Activated T-cell treated with anti-CD3 and anti-CD28 coated beads, Interleukin-2, amount 50 U/mL, for 1 hour (primary cell): ENCODE results near the gene ARHGAP22.

Experiments
- DNase-seq: peaks from one replicate; pipeline ENCODE4 v3.0.0-alpha.2; 2020

ARHGAP22 gene

GRCh38 chr10:48633381-48634197 is 28.7 kb upstream of the ARHGAP22 start:
- DNase-seq, result no peak

- no peak for DNase-seq
Measured at GRCh38 chr10:48632166-48632565, 27.3 kb upstream of the ARHGAP22 start.

- no peak for DNase-seq
Measured at GRCh38 chr10:48627984-48628609, 23.2 kb upstream of the ARHGAP22 start.

- no peak for DNase-seq
Measured at GRCh38 chr10:48626986-48627731, 22.3 kb upstream of the ARHGAP22 start.

GRCh38 chr10:48626447-48626846 is 21.6 kb upstream of the ARHGAP22 start:
- no peak for DNase-seq

GRCh38 chr10:48625826-48626134 is 20.9 kb upstream of the ARHGAP22 start:
- no peak for DNase-seq

- DNase-seq, result no peak
Measured at GRCh38 chr10:48623607-48624132, 18.8 kb upstream of the ARHGAP22 start.

GRCh38 chr10:48623009-48623408 is 18.1 kb upstream of the ARHGAP22 start:
- DNase-seq, result no peak

GRCh38 chr10:48620719-48621118 is 15.8 kb upstream of the ARHGAP22 start:
- DNase-seq, result no peak

GRCh38 chr10:48616436-48616835 is 11.6 kb upstream of the ARHGAP22 start:
- DNase-seq, result no peak

- no peak for DNase-seq
Measured at GRCh38 chr10:48614481-48615390, 9.9 kb upstream of the ARHGAP22 start.

- DNase-seq, result no peak
Measured at GRCh38 chr10:48613016-48613415, 8.1 kb upstream of the ARHGAP22 start.

GRCh38 chr10:48612236-48612943 is 7.5 kb upstream of the ARHGAP22 start:
- no peak for DNase-seq

- no peak for DNase-seq
Measured at GRCh38 chr10:48611133-48611532, 6.3 kb upstream of the ARHGAP22 start.

GRCh38 chr10:48610585-48611093 is 5.8 kb upstream of the ARHGAP22 start:
- no peak for DNase-seq

GRCh38 chr10:48609899-48610584 is 5.2 kb upstream of the ARHGAP22 start:
- DNase-seq, result no peak

- no peak for DNase-seq
Measured at GRCh38 chr10:48609441-48609840, 4.6 kb upstream of the ARHGAP22 start.

- DNase-seq, result no peak
Measured at GRCh38 chr10:48608976-48609375, 4.1 kb upstream of the ARHGAP22 start.

- DNase-seq, result no peak
Measured at GRCh38 chr10:48608279-48608681, 3.4 kb upstream of the ARHGAP22 start.

- no peak for DNase-seq
Measured at GRCh38 chr10:48607356-48608278, 2.7 kb upstream of the ARHGAP22 start.
